Tracheal epithelial cell (primary cell): ENCODE results near the gene STRC. TPM values are rescaled to one million over a fixed set of nuclear protein-coding genes. Genes with fewer than 3 reads are reported as not detected.

Experiments used
- total RNA-seq: library from RNA; depleted of rRNA; stranded (reverse); fragments of >200 nt; gene quantifications from 2 replicates; pipeline ENCODE4 v1.2.1, GENCODE V29; 2014

Gene STRC
- 0.43 and 0.72 TPM in 2 replicates for total RNA-seq

GRCh38 chr15:43618700-43619099, at the start of gene STRC:
Gene STRC (minus strand): TSS chr15:43618800. CDS start chr15:43618722, 78 bp downstream.

GRCh38 chr15:43648649-43649429, 30.2 kb upstream of the STRC start, which contains the start of gene CATSPER2:
Gene CATSPER2 (minus strand): TSS chr15:43648844. CDS start chr15:43648061, 783 bp downstream.

GRCh38 chr15:43593328-43594190, 25.0 kb downstream of the STRC start, which contains the start of gene CKMT1B:
Gene CKMT1B (plus strand): TSS chr15:43594027. CDS start chr15:43594219, 192 bp downstream.

GRCh38 chr15:43589778-43590466, 28.7 kb downstream of the STRC start, which contains the start of gene PPIP5K1:
Gene PPIP5K1 (minus strand): TSS chr15:43590208. CDS start chr15:43584504, 5,704 bp downstream.

Other genes starting within 250 kb of the STRC start
- 33.3 and 38.2 TPM in 2 replicates for gene ZSCAN29, start 247.8 kb downstream of the STRC start, total RNA-seq
- gene TUBGCP4, start 247.7 kb downstream of the STRC start, total RNA-seq, result 22.7 and 24.1 TPM in 2 replicates
- gene TP53BP1, start 125.6 kb downstream of the STRC start, total RNA-seq, result 28.0 and 31.1 TPM in 2 replicates
- gene MAP1A, start 101.2 kb downstream of the STRC start, total RNA-seq, result 0.21 and 0.24 TPM in 2 replicates
- gene PPIP5K1, start 28.6 kb downstream of the STRC start, total RNA-seq, result 29.4 and 67.8 TPM in 2 replicates
- gene CKMT1B, start 24.8 kb downstream of the STRC start, total RNA-seq, result 10.4 and 11.8 TPM in 2 replicates
- gene CATSPER2, start 30.0 kb upstream of the STRC start, total RNA-seq, result 0.85 and 3.6 TPM in 2 replicates
- gene CKMT1A, start 75.1 kb upstream of the STRC start, total RNA-seq, result 17.3 and 47.0 TPM in 2 replicates
- gene PDIA3, start 127.6 kb upstream of the STRC start, total RNA-seq, result 117 and 120 TPM in 2 replicates
- 23.6 and 27.3 TPM in 2 replicates for gene ELL3, start 158.2 kb upstream of the STRC start, total RNA-seq
- gene SERF2, start 173.5 kb upstream of the STRC start, total RNA-seq, result 341 and 741 TPM in 2 replicates
- not detected in 2 replicates for gene SERINC4, start 181.4 kb upstream of the STRC start, total RNA-seq
- 1.7 and 2.4 TPM in 2 replicates for gene HYPK, start 181.8 kb upstream of the STRC start, total RNA-seq
- 16.4 and 23.9 TPM in 2 replicates for gene MFAP1, start 205.9 kb upstream of the STRC start, total RNA-seq
- 3.6 and 7.5 TPM in 2 replicates for gene WDR76, start 208.2 kb upstream of the STRC start, total RNA-seq